D341Med (cell line): ENCODE data around the gene OBI1.

Experiments
- DNase-seq: peaks from one replicate; pipeline ENCODE4 v3.0.0; 2012; ENCODE audit warnings: low spot score

Gene OBI1

DNA sequence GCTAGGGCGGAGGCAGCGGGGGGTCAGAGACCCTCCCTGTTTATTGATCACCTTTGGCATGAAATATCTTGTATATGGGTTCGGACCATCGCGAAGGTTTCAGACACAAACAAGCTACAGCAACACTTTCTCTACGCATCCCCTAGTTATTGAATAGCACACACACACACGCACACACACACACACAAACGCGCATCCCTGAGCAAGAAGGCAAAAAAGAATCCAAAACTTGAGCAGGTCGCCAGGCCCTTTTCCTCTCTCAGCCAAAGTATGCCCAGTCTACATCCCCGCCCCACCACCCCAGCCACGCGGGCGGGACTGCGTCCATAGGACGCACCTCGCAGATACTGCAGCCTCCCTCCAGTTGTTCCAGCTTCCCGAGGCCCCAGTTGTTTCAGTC lies 71.6 kb downstream of the OBI1 start:
- DNase-seq = no peak

DNA sequence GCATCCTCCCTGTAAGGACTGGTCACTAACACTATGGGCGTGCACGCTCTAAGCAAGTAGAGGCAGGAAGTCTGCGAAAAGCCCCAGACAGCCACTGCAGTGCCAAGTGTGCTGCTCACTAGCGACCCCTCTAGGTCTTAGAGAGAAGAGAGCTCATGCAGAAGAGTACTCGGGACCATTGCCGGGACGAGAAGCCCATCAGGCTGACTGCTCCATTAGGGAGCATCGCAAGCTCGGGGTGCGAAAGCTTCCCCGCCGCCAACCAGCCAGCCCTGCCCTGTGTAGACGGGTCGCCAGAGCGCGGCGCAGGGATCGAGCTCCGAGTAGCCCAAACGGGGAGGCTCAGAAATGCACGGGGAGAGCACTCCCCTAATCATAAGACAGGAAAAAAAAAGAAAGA lies 72.2 kb downstream of the OBI1 start:
- DNase-seq = peak; percentile 66

DNA sequence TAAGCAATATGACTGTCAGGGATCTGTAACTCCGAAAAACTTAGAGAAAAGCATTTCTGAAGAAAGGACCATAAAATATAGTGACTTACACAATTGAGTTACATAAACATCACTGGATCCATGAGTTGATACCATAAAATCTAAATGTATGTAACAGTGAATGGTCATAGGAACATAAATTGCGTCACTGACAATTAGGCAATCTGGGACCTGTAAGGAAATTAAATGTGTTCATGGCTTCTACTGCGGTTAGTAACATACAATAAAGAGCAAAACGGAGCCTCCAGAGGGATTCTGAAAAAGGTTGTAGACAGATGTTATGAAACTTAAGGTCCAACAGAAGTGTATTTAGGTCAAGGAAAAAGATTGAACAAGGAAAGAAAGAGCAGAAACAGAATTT lies 82.7 kb downstream of the OBI1 start:
- DNase-seq = no peak

DNA sequence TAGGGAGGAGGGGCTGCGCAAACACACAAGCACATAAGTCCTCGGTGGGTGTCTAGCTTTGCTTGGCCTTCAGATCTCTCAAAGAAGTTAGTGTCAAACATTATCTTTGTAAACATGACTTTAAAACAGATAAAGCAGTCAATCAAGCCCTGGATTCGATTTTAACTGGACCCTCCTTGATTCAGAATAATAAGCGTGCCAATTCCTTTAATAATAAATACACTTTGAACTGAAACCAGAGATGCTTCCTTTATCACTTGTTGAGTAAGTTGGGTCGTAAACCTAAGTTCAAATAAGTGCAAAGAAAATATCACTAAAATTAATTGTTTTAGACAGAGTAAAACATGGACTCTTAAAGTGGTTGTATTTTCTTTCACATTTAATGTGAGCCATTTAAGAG lies 86.5 kb downstream of the OBI1 start:
- no peak for DNase-seq

DNA sequence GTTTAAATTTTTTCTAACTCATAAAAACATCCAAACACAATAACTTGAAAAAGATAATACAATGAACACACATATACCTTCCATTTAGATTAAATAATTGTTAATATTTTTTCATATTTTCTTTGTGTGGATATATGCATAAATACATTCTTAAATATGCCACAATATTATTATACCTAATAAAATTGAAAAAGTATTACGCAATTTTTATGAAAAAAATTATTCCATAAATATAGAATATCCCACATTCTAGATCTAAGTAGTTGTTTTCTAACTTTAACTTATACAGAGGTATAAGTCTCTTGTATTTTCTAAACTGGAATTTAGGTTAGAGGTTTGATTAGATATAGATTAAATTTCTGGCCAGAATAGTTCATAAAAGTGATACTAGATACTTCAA lies 89.9 kb downstream of the OBI1 start:
- no peak for DNase-seq

DNA sequence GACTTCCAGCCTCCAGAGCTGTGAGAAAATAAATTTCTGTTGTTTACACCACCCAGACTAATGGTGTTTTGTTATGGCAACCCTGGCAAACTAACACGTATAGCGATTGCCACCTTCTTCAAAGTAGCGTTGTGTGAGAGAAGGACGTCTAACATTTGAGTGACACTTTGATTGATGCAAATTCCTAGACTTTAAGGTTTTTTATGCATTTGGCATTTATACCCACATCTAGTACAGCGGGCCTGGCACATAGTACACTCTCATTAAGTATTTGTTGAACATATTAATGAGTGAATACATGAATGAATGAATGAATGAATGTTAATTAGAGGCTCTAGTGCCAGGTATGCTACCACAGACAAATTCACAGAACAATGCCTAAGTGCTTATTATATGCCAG lies 92.3 kb downstream of the OBI1 start:
- no peak for DNase-seq
